ENCODE measurements around the gene SERINC5. TPM values are rescaled to one million over a fixed set of nuclear protein-coding genes. Genes with fewer than 3 reads are reported as not detected.

The SERINC5 gene
- total RNA-seq, 1 experiment from 2014 or later, result 52.3 TPM

- no peak for DNase-seq
- Histone ChIP-seq H2BK120ac (ENCODE audit: low read depth, low read length, poor library complexity, severe bottlenecking) (no peak overlapping the region), H4K5ac (ENCODE audit: insufficient read length, low read depth, low read length) (no peak overlapping the region), H4K20me1 (ENCODE audit: control insufficient read depth, insufficient read depth, insufficient read length) (no peaks in the 10 kb centered on the region), H2BK15ac (ENCODE audit: low read depth, low read length) (no peak overlapping the region), H3K14ac (ENCODE audit: insufficient read depth, low read length) (no peak overlapping the region), H3K9ac (ENCODE audit: extremely low read depth, insufficient read length, low read length) (no peak overlapping the region), H3K27me3 (ENCODE audit: insufficient read depth, low read length) (no peaks in the 10 kb centered on the region), H3K4me1 (ENCODE audit: insufficient read depth, low read length) (no peaks in the 10 kb centered on the region), H3T11ph (ENCODE audit: low read length) (no peak overlapping the region), H3K9me3 (ENCODE audit: control insufficient read depth, low read depth, low read length) (no peaks in the 10 kb centered on the region), H2BK20ac (ENCODE audit: low read depth, low read length, poor library complexity, severe bottlenecking) (no peak overlapping the region), H4K8ac (replicated peaks; ENCODE audit: insufficient read length, low read depth, low read length) (no peak overlapping the region), H2AFZ (ENCODE audit: low read length) (no peak overlapping the region), H3K56ac (ENCODE audit: insufficient read length, low read depth, low read length) (no peak overlapping the region), H3K4me2 (ENCODE audit: insufficient read depth, insufficient read length, low read length) (no peak overlapping the region), H3K18ac (ENCODE audit: insufficient read length, low read depth, low read length) (no peak overlapping the region), H3K4ac (ENCODE audit: low read depth, low read length) (no peak overlapping the region), H3K79me1 (ENCODE audit: insufficient read depth, low read depth, low read length, poor library complexity, severe bottlenecking) (no peaks in the 10 kb centered on the region), H2BK12ac (ENCODE audit: insufficient read length, low read depth, low read length) (no peak overlapping the region), H3K23me2 (ENCODE audit: insufficient read length, low read depth, low read length, poor library complexity, severe bottlenecking) (no peaks in the 10 kb centered on the region), H4K91ac (ENCODE audit: insufficient read length, low read depth, low read length) (no peak overlapping the region), H3K23ac (ENCODE audit: insufficient read length, low read depth, low read length) (no peak overlapping the region), H3K79me2 (ENCODE audit: insufficient read depth, low read length) (no peaks in the 10 kb centered on the region), H2AK5ac (ENCODE audit: insufficient read length, low read length) (no peak overlapping the region), H2BK5ac (ENCODE audit: insufficient read length, low read length) (no peak overlapping the region), H3K27ac (ENCODE audit: insufficient read length, low read depth, low read length) (no peak overlapping the region)
- Mint-ChIP-seq H3K4me1 (peaks cover 13 to 18% of the 10 kb centered on the region in 2 experiments), H3K27ac (no peak overlapping the region), H3K36me3 (ENCODE audit: insufficient read depth in 1 of 3, low read depth in 3 of 3) (peaks cover 1 to 13% (median 5%) of the 10 kb centered on the region in 3 experiments; a peak in 3 of 7 replicates), H3K9me3 (no peaks in the 10 kb centered on the region), H3K4me3 (no peak overlapping the region), H3K27me3 (ENCODE audit: low read depth) (no peaks in the 10 kb centered on the region)
- no CpG with 5 or more reads among the region's 15 CpGs for WGBS (ENCODE audit: extremely low coverage, insufficient read length, low lambda C conversion rate)
- TF ChIP-seq, protein P1, sequence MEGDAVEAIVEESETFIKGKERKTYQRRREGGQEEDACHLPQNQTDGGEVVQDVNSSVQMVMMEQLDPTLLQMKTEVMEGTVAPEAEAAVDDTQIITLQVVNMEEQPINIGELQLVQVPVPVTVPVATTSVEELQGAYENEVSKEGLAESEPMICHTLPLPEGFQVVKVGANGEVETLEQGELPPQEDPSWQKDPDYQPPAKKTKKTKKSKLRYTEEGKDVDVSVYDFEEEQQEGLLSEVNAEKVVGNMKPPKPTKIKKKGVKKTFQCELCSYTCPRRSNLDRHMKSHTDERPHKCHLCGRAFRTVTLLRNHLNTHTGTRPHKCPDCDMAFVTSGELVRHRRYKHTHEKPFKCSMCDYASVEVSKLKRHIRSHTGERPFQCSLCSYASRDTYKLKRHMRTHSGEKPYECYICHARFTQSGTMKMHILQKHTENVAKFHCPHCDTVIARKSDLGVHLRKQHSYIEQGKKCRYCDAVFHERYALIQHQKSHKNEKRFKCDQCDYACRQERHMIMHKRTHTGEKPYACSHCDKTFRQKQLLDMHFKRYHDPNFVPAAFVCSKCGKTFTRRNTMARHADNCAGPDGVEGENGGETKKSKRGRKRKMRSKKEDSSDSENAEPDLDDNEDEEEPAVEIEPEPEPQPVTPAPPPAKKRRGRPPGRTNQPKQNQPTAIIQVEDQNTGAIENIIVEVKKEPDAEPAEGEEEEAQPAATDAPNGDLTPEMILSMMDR (conservative IDR thresholded peaks at IDR 0.05), result no peak
These were observed 173.6 kb downstream of the SERINC5 start for GRCh38 chr5:80082281-80082680.

Measured in H9 (cell line).